Glutamatergic neuron (in vitro differentiated cells): ENCODE measurements around the gene TOMM5. TPM values are rescaled to one million over a fixed set of nuclear protein-coding genes. Genes with fewer than 3 reads are reported as not detected.

ENCODE experiments used
- DNase-seq: peaks from one replicate; pipeline ENCODE4 v3.0.0; 2022
- H3K27ac Mint-ChIP-seq: one replicate; pipeline ENCODE4 v1.8.0; 2020; ENCODE audit warnings: mild to moderate bottlenecking, mixed read lengths, inconsistent platforms; ENCODE audit not compliant: unreplicated experiment
- H3K27me3 Mint-ChIP-seq: one replicate; pipeline ENCODE4 v1.8.0; 2020; ENCODE audit warnings: mild to moderate bottlenecking, moderate library complexity, mixed read lengths, inconsistent platforms; ENCODE audit not compliant: unreplicated experiment
- H3K36me3 Mint-ChIP-seq: one replicate; pipeline ENCODE4 v1.8.0; 2020; ENCODE audit warnings: mild to moderate bottlenecking, mixed read lengths, inconsistent platforms; ENCODE audit not compliant: unreplicated experiment
- H3K4me1 Mint-ChIP-seq: one replicate; pipeline ENCODE4 v1.8.0; 2020; ENCODE audit warnings: mild to moderate bottlenecking, low read depth, mixed read lengths, inconsistent platforms; ENCODE audit not compliant: unreplicated experiment
- H3K4me3 Mint-ChIP-seq: one replicate; pipeline ENCODE4 v1.8.0; 2020; ENCODE audit warnings: mild to moderate bottlenecking, mixed read lengths, inconsistent platforms; ENCODE audit not compliant: unreplicated experiment
- H3K9me3 Mint-ChIP-seq: one replicate; pipeline ENCODE4 v1.8.0; 2020; ENCODE audit warnings: mild to moderate bottlenecking, moderate library complexity, mixed read lengths, inconsistent platforms; ENCODE audit not compliant: unreplicated experiment
- long read RNA-seq: library from polyadenylated mRNA; unstranded; transcript quantifications from one replicate; pipeline ENCODE4 v2.0.0, GENCODE V29; 2020; ENCODE audit not compliant: unreplicated experiment
- total RNA-seq: library from RNA; stranded (reverse); fragmentation: NEBNext Ultra II Directional; extraction: Animal tissue kit (Norgen Biotek cat#: 25700); gene quantifications from one replicate; pipeline ENCODE4 v1.2.1, GENCODE V29; 2021; ENCODE audit not compliant: unreplicated experiment
- TF ChIP-seq, protein P1 (sequence below): fragments of 200-600 bp; sonication (generic); IDR thresholded peaks from one replicate; pipeline ENCODE4 v1.5.0; 2021; ENCODE audit not compliant: partially characterized antibody, unreplicated experiment

TOMM5 gene
- 52.4 TPM for total RNA-seq
- long read RNA-seq, transcript TOMM5-201 (2 exons, 751 nt), result major isoform, 42 of 43 reads
- long read RNA-seq, partial matches to known transcripts, result 0 of 43 reads
- long read RNA-seq, other reads (novel, unspliced or antisense), result 0 of 43 reads

DNA sequence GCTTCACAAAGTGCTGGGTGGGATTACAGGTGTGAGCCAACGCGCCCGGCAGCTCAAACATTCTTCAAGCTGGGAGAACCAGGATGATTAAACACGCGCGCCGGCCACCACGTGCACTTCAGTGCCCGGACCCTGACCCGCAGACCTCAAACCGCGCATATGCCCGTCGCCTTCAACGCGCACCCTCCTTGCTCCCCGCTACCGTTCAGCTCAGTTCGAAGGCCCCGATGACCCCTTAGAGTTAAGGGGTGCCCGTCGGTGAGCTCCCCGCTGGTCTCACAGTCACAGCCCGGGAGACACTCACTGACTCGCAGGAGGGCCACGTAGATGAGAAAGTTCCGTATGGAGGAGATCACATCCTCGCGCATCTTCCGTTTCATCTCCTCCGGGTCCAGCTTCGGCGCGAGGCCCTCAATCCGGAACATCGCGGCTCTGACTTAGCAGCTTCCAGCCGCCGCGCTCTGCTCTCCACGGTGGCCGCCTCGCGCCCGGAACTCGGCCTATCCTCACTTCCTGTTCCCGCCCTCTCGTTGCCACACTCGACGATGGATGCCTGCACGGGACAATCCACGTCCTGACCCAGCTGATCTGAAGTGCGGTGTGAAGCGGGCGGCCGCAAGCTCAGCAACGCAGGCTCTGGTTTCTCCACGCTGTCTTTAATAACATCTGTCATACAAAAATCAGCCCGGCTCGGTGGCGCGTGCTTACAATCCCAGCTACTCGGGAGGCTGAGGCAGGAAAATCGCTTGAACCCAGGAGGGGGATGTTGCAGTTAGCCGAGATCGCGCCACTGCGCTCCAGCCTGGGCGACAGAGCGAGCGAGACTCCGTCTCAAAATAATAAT, at the start of gene TOMM5:
Gene TOMM5 (minus strand): TSS at position 490 of the 844 bp plus-strand sequence. CDS start 65 bp downstream, at position 425.
- Mint-ChIP-seq H3K9me3 (peaks cover 6% of the 10 kb centered on the region), H3K4me1 (peaks cover 5% of the 10 kb centered on the region), H3K36me3 (no peaks in the 10 kb centered on the region), H3K27me3 (peaks cover 4% of the 10 kb centered on the region), H3K4me3 (peak within 1 kb of the TSS; percentile 100), H3K27ac (peak within 1 kb of the TSS; percentile 94)
- TF ChIP-seq, protein P1, sequence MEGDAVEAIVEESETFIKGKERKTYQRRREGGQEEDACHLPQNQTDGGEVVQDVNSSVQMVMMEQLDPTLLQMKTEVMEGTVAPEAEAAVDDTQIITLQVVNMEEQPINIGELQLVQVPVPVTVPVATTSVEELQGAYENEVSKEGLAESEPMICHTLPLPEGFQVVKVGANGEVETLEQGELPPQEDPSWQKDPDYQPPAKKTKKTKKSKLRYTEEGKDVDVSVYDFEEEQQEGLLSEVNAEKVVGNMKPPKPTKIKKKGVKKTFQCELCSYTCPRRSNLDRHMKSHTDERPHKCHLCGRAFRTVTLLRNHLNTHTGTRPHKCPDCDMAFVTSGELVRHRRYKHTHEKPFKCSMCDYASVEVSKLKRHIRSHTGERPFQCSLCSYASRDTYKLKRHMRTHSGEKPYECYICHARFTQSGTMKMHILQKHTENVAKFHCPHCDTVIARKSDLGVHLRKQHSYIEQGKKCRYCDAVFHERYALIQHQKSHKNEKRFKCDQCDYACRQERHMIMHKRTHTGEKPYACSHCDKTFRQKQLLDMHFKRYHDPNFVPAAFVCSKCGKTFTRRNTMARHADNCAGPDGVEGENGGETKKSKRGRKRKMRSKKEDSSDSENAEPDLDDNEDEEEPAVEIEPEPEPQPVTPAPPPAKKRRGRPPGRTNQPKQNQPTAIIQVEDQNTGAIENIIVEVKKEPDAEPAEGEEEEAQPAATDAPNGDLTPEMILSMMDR, result no peak
- DNase-seq, result peak; percentile 94

DNA sequence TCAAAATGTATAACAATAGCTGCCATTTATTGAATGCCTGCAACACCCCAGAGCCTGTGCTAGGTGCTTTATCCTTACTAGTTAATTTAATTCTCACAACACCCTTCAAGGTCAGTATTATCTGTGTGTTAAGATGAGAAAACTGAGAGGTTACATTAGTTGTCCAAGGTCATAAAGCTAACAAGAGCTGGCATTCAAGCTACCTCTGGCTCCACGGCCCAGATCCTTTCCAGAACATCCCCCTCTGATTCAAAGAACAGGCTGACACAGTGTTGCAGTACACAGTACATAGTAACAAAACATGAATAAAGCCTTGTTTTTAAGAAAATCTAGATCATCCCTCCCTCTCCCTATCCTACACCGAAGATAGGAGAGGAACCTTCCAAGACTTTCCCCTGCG, 48.9 kb upstream of the TOMM5 start:
- TF ChIP-seq, protein P1, result no peak
- Mint-ChIP-seq H3K4me1 (peaks cover 47% of the 10 kb centered on the region), H3K27me3 (peaks cover 3% of the 10 kb centered on the region), H3K27ac (peak overlapping the region; percentile 93), H3K36me3 (no peaks in the 10 kb centered on the region), H3K9me3 (peaks cover 4% of the 10 kb centered on the region), H3K4me3 (peak overlapping the region; percentile 46)
- DNase-seq, result no peak

DNA sequence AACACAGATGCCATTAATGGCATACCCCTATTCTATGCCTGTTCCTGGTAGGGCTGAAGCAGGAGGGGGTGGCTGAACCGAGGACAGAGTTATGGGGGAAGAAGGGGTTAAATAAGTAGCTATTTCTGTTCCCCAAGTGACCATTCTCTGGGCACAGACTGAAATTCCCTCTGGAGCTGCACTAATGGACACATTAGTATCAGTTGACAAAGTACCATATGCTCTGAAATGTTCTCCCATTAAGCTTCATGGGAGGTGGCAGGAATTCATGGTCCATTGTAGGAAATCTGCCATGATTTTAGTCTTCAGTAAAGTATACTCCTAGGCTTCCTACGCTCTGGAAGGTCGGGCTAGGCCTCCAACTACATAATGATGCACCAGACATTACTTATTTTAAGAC, 47.8 kb upstream of the TOMM5 start:
- TF ChIP-seq, protein P1, result no peak
- peak overlapping the region; percentile 93 for H3K27ac Mint-ChIP-seq
- peaks cover 45% of the 10 kb centered on the region for H3K4me1 Mint-ChIP-seq
- H3K36me3 Mint-ChIP-seq, result no peaks in the 10 kb centered on the region
- peak; percentile 34 for DNase-seq
- peak overlapping the region; percentile 65 for H3K4me3 Mint-ChIP-seq
- H3K27me3 Mint-ChIP-seq, result peaks cover 5% of the 10 kb centered on the region
- H3K9me3 Mint-ChIP-seq, result peaks cover 4% of the 10 kb centered on the region

DNA sequence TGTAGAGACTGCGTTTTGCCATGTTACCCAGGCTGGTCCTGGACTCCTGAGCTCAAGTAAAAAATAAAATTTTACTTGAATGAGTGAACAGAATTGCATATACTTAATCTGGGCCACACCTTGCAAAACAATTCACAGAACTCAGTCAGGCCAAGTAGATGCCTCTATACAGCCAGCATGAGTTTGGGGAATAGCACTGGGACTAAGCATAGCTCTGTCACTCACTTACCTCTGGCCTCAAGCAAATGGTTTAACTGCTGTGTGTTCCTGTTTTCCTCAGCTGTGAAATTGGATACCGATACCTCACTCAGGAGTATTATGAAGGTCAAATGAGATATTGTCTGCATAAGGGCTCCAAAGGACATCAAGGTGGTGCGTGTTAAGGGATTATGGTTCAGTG, 47.4 kb upstream of the TOMM5 start:
- Mint-ChIP-seq H3K9me3 (peaks cover 4% of the 10 kb centered on the region), H3K4me3 (no peak overlapping the region), H3K4me1 (peaks cover 44% of the 10 kb centered on the region), H3K36me3 (no peaks in the 10 kb centered on the region), H3K27ac (peak overlapping the region; percentile 93), H3K27me3 (peaks cover 5% of the 10 kb centered on the region)
- TF ChIP-seq, protein P1, result no peak
- DNase-seq, result no peak
